GM12873 (cell line): ENCODE data around the gene DYNC1I1.

Source experiments
- CTCF ChIP-seq: IDR thresholded peaks from 2 replicates; pipeline ENCODE4 v1.5.1; 2012; ENCODE audit warnings: low read depth, mild to moderate bottlenecking, moderate library complexity, low read length, control low read depth; ENCODE audit not compliant: insufficient read depth; ENCODE audit errors: missing control alignments

Gene DYNC1I1

GRCh38 chr7:95749515-95749914 lies 22.8 kb upstream of the DYNC1I1 start:
- no peak for TF ChIP-seq CTCF

- TF ChIP-seq CTCF: no peak
These were observed 18.9 kb upstream of the DYNC1I1 start for GRCh38 chr7:95753440-95753839.

- TF ChIP-seq CTCF: no peak
These were observed 16.9 kb upstream of the DYNC1I1 start for GRCh38 chr7:95755277-95755934.

- no peak for TF ChIP-seq CTCF
These were observed 14.2 kb upstream of the DYNC1I1 start for GRCh38 chr7:95758187-95758586.

GRCh38 chr7:95766086-95766485 lies 6.3 kb upstream of the DYNC1I1 start:
- TF ChIP-seq CTCF: no peak

- TF ChIP-seq CTCF: no peak
These were observed 5.7 kb upstream of the DYNC1I1 start for GRCh38 chr7:95766657-95767056.

- no peak for TF ChIP-seq CTCF
These were observed 622 bp downstream of the DYNC1I1 start for GRCh38 chr7:95772771-95773581.
